ENCODE measurements around the gene SNTG2. TPM values are rescaled to one million over a fixed set of nuclear protein-coding genes. Genes with fewer than 3 reads are reported as not detected.

Gene SNTG2
- total and polyA plus RNA-seq, 2 of the 13 experiments (the other 11 are each of a cell fraction or from before 2014, with no cell fraction given), result not detected

DNA sequence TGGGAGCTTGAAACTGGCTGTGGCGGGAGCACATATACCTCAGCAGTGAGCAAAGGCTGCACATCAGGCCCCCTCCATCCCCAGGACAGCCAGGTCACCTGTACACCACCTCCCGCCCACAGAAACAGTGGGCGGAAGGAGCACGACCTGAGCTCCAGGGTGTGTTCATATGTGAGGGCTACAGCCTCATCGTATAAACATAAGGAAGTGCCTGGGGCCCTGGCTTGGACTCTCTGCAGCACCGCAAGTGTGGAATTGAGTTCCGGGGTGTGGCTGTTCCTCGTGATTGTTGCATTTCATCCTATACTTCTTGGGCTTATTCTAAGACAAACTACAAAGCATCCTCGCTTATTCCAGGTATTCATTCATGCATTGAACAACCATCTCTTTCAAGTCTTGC is 402.5 kb downstream of the SNTG2 start (continued):
- TF ChIP-seq, protein P1, sequence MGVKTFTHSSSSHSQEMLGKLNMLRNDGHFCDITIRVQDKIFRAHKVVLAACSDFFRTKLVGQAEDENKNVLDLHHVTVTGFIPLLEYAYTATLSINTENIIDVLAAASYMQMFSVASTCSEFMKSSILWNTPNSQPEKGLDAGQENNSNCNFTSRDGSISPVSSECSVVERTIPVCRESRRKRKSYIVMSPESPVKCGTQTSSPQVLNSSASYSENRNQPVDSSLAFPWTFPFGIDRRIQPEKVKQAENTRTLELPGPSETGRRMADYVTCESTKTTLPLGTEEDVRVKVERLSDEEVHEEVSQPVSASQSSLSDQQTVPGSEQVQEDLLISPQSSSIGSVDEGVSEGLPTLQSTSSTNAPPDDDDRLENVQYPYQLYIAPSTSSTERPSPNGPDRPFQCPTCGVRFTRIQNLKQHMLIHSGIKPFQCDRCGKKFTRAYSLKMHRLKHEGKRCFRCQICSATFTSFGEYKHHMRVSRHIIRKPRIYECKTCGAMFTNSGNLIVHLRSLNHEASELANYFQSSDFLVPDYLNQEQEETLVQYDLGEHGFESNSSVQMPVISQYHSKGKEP (CRISPR knock-in tag; IDR thresholded peaks at IDR 0.05), result no peak
- TF ChIP-seq MIER2 (CRISPR knock-in tag; IDR thresholded peaks at IDR 0.05), result no peak
- no peak for TF ChIP-seq ZNF619 (CRISPR knock-in tag; IDR thresholded peaks at IDR 0.05)
- no peak for TF ChIP-seq ZNF713 (CRISPR knock-in tag; IDR thresholded peaks at IDR 0.05)
- TF ChIP-seq, protein P2, sequence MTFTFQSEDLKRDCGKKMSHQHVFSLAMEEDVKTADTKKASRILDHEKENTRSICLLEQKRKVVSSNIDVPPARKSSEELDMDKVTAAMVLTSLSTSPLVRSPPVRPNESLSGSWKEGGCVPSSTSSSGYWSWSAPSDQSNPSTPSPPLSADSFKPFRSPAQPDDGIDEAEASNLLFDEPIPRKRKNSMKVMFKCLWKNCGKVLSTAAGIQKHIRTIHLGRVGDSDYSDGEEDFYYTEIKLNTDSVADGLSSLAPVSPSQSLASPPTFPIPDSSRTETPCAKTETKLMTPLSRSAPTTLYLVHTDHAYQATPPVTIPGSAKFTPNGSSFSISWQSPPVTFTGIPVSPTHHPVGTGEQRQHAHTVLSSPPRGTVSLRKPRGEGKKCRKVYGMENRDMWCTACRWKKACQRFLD (CRISPR knock-in tag; IDR thresholded peaks at IDR 0.05; ENCODE audit: borderline replicate concordance), result no peak
- TF ChIP-seq, protein P3, sequence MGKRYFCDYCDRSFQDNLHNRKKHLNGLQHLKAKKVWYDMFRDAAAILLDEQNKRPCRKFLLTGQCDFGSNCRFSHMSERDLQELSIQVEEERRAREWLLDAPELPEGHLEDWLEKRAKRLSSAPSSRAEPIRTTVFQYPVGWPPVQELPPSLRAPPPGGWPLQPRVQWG (CRISPR knock-in tag; IDR thresholded peaks at IDR 0.05; ENCODE audit: borderline replicate concordance, low read depth), result no peak
- TF ChIP-seq ZNF776 (CRISPR knock-in tag; IDR thresholded peaks at IDR 0.05), result no peak
- TF ChIP-seq GTF2F1 (IDR thresholded peaks at IDR 0.05; ENCODE audit: low read length), result no peak
- TF ChIP-seq POLR2G (IDR thresholded peaks at IDR 0.05; ENCODE audit: low read depth, low read length), result no peak
- TF ChIP-seq HMG20A (CRISPR knock-in tag; IDR thresholded peaks at IDR 0.05; ENCODE audit: borderline replicate concordance), result no peak

DNA sequence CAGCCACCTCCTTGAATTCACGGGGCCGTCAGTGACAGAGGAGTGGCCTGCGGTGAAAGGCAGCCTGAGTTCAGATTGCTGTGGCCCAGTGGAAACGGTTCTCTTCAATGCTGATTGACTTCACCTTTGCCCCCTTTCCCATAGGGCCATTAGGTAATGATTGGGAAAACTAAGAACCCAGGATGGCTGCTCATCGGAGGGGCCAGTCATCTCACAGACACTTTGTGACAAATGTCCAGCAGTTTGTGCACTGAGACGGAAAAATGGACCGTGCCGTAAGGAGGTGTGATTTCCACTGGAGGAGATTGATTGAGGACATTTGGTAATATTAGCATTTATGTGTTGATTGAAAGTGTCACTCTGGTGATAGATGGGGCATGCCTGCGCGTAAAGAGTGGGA is 402.9 kb downstream of the SNTG2 start:
- DNase-seq (ENCODE audit: low spot score) (no peak), FAIRE-seq (no peak), ATAC-seq (no peak)
- in situ Hi-C loops (cut with HindIII; ENCODE audit: extremely low pct_ligation_motif_present, low pct_unique_long_range_greater_than_20kb), result no loop called here
- no peaks in the 10 kb centered on the region for H4K20me1 ChIP-seq (ENCODE audit: insufficient read depth, low read length)
- no peaks in the 10 kb centered on the region for H3K79me2 ChIP-seq (ENCODE audit: insufficient read depth, low read length)
- TF ChIP-seq ZNF501 (CRISPR knock-in tag; IDR thresholded peaks at IDR 0.05) (no peak), NKX3-1 (CRISPR knock-in tag; IDR thresholded peaks at IDR 0.05) (no peak), SNAI1 (CRISPR knock-in tag; IDR thresholded peaks at IDR 0.05; ENCODE audit: borderline replicate concordance) (no peak), ZNF781 (CRISPR knock-in tag; IDR thresholded peaks at IDR 0.05; ENCODE audit: borderline replicate concordance, not compliant biosample characterization) (no peak), CAMTA2 (CRISPR knock-in tag; IDR thresholded peaks at IDR 0.05; ENCODE audit: borderline replicate concordance) (no peak), CENPT (CRISPR knock-in tag; IDR thresholded peaks at IDR 0.05; ENCODE audit: low read depth) (no peak)
- TF ChIP-seq, protein P4, sequence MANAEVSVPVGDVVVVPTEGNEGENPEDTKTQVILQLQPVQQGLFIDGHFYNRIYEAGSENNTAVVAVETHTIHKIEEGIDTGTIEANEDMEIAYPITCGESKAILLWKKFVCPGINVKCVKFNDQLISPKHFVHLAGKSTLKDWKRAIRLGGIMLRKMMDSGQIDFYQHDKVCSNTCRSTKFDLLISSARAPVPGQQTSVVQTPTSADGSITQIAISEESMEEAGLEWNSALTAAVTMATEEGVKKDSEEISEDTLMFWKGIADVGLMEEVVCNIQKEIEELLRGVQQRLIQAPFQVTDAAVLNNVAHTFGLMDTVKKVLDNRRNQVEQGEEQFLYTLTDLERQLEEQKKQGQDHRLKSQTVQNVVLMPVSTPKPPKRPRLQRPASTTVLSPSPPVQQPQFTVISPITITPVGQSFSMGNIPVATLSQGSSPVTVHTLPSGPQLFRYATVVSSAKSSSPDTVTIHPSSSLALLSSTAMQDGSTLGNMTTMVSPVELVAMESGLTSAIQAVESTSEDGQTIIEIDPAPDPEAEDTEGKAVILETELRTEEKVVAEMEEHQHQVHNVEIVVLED (CRISPR knock-in tag; IDR thresholded peaks at IDR 0.05; ENCODE audit: borderline replicate concordance), result no peak
- H2AFZ ChIP-seq (ENCODE audit: low read length), result no peak overlapping the region
- ChIA-PET POLR2A (no interaction called here), CTCF (ENCODE audit: low intra/inter-chr PET ratio, low total read pairs) (no interaction called here)
- BruUV-seq (replicated peaks), result no TSS peak
- 0 out of 5 replicates have a peak, but pooled peaks cover 0 to 5% of the 10 kb centered on the region in 2 experiments for H3K27me3 ChIP-seq (ENCODE audit: control insufficient read depth in 1 of 2, insufficient read depth in 2 of 2, low read length in 2 of 2)
- H3K27ac ChIP-seq (ENCODE audit: extremely low read length, insufficient read depth, low read length), result no peak overlapping the region
- H3K4me1 ChIP-seq (ENCODE audit: insufficient read depth, low read length), result no peaks in the 10 kb centered on the region
- peaks cover 17% of the 10 kb centered on the region for H3K9me3 ChIP-seq (ENCODE audit: low read length)
- H3K9ac ChIP-seq (ENCODE audit: insufficient read depth, low read depth, low read length), result no peak overlapping the region
- no peak overlapping the region for H3K4me3 ChIP-seq (replicated peaks in 1 of 3; ENCODE audit: insufficient read depth in 1 of 3, low read depth in 2 of 3, low read length in 3 of 3)
- intact Hi-C loops (cut with micrococcal nuclease; ENCODE audit: unreplicated experiment), result no loop called here
- 50% methylated on average over 10 of the region's 10 CpGs for WGBS (ENCODE audit: low lambda C conversion rate)
- H3K4me2 ChIP-seq (ENCODE audit: low read depth, low read length), result no peak overlapping the region
- H3K36me3 ChIP-seq (replicated peaks in 1 of 2; ENCODE audit: control insufficient read depth in 1 of 2, insufficient read depth in 2 of 2, low read length in 2 of 2), result no peaks in the 10 kb centered on the region
